Nephron (organoid): ENCODE results near the gene CDK18.

Source experiments
- H3K27ac Mint-ChIP-seq, 3 experiments: 2 replicates each; pipeline ENCODE4 v1.8.0; 2020; ENCODE audit warnings: mixed read lengths in 3 of 3, mild to moderate bottlenecking in 2 of 3, moderate library complexity in 1 of 3
- H3K27me3 Mint-ChIP-seq: 2 replicates; pipeline ENCODE4 v1.8.0; 2021; ENCODE audit warnings: low read depth, mild to moderate bottlenecking, moderate library complexity, mixed read lengths
- H3K36me3 Mint-ChIP-seq: 2 replicates; pipeline ENCODE4 v1.8.0; 2020; ENCODE audit warnings: low read depth, mixed read lengths
- H3K4me1 Mint-ChIP-seq: 2 replicates; pipeline ENCODE4 v1.8.0; 2020; ENCODE audit warnings: mixed read lengths
- H3K4me3 Mint-ChIP-seq, 3 experiments: 2 replicates each; pipeline ENCODE4 v1.8.0; 2020; ENCODE audit warnings: mild to moderate bottlenecking in 3 of 3, mixed read lengths in 3 of 3, moderate library complexity in 2 of 3
- H3K9me3 Mint-ChIP-seq: 2 replicates; pipeline ENCODE4 v1.8.0; 2020; ENCODE audit warnings: mixed read lengths
- TF ChIP-seq, protein P1 (sequence below), 3 experiments: fragments of 200-600 bp; sonication (generic); IDR thresholded peaks; one replicate each; pipeline ENCODE4 v1.5.0; 2021; ENCODE audit warnings: antibody characterized with exemption in 3 of 3; ENCODE audit not compliant: unreplicated experiment in 3 of 3

The CDK18 gene

DNA sequence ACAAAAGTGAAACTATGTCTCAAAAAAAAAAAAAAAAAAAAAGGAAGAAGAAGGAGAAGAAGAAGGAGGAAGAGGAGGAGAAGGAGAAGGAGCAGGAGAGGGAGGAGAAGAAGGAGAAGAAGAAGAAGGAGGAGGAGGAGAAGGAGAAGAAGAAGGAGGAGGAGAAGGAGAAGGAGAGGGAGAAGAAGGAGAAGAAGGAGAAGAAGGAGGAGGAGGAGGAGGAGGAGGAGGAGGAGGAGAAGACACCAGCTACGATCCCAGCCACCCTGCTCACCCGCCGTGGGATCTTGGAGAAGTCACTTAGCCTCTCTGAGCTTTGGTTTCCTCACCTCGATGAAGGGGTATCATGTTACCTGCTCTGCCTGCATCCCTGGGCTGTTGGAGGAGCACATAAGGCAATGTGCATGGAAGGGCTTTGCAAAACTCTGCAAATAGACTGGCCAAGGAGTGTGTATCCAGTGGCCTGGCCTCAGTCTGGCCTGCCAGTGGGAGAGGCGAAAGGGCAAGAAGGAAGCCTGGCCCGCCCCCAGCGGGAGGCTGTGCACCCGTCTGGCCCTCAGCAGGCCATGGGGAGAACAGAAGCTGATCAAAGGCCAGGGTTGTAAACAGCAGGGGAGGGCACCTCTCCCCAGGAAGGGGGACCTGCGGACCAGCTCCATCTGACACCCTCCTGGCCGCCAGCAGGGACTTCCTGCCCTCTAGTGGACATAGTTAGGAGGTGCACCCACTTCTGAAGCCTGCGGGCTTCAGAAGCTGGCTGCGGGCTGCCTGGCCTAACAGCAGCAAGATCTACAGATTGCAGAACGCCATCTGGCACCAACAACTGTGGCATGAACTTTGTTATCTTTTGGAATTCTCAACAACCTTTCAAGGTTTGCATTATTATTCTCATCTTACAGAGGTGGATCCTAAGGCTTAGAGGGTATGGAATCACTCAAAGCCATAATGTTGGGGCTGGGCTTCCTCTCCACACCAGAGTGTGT is 19.2 kb upstream of the CDK18 start:
- H3K27ac Mint-ChIP-seq = peak overlapping the region in 1 of 3 experiments; percentile 31
- no peak overlapping the region for H3K4me3 Mint-ChIP-seq
- no peaks in the 10 kb centered on the region for H3K9me3 Mint-ChIP-seq
- peaks cover 19% of the 10 kb centered on the region for H3K4me1 Mint-ChIP-seq
- TF ChIP-seq, protein P1, sequence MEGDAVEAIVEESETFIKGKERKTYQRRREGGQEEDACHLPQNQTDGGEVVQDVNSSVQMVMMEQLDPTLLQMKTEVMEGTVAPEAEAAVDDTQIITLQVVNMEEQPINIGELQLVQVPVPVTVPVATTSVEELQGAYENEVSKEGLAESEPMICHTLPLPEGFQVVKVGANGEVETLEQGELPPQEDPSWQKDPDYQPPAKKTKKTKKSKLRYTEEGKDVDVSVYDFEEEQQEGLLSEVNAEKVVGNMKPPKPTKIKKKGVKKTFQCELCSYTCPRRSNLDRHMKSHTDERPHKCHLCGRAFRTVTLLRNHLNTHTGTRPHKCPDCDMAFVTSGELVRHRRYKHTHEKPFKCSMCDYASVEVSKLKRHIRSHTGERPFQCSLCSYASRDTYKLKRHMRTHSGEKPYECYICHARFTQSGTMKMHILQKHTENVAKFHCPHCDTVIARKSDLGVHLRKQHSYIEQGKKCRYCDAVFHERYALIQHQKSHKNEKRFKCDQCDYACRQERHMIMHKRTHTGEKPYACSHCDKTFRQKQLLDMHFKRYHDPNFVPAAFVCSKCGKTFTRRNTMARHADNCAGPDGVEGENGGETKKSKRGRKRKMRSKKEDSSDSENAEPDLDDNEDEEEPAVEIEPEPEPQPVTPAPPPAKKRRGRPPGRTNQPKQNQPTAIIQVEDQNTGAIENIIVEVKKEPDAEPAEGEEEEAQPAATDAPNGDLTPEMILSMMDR (IDR thresholded peaks at IDR 0.05; ENCODE audit: unreplicated experiment in 3 of 3) = peak; percentile 94 to 97 (median 94)
- peaks cover 3% of the 10 kb centered on the region for H3K36me3 Mint-ChIP-seq
- peaks cover 75% of the 10 kb centered on the region for H3K27me3 Mint-ChIP-seq

DNA sequence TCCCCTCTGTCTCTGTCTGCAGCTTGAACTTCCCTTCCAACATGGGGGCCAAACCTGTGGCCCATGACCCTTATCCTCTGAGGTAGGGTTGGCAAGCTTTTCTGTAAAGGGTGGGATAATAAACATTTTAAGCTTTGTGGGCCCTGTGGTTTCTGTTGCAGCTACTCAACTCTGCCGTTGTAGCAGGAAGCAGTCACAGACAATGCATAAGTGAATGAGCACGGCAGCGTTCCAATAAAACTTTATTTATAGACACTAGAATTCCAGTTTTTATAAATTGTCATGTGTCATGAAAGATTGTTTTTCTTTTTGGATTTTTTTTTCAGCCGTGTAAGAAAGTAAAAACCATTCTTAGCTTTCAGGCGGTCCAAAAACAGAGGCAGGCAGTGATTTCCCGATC is 18.2 kb upstream of the CDK18 start:
- TF ChIP-seq, protein P1 (IDR thresholded peaks at IDR 0.05; ENCODE audit: unreplicated experiment in 3 of 3) = no peak
- H3K4me3 Mint-ChIP-seq = no peak overlapping the region
- H3K9me3 Mint-ChIP-seq = no peaks in the 10 kb centered on the region
- peaks cover 21% of the 10 kb centered on the region for H3K4me1 Mint-ChIP-seq
- peaks cover 66% of the 10 kb centered on the region for H3K27me3 Mint-ChIP-seq
- H3K36me3 Mint-ChIP-seq = peaks cover 3% of the 10 kb centered on the region
- no peak overlapping the region for H3K27ac Mint-ChIP-seq

DNA sequence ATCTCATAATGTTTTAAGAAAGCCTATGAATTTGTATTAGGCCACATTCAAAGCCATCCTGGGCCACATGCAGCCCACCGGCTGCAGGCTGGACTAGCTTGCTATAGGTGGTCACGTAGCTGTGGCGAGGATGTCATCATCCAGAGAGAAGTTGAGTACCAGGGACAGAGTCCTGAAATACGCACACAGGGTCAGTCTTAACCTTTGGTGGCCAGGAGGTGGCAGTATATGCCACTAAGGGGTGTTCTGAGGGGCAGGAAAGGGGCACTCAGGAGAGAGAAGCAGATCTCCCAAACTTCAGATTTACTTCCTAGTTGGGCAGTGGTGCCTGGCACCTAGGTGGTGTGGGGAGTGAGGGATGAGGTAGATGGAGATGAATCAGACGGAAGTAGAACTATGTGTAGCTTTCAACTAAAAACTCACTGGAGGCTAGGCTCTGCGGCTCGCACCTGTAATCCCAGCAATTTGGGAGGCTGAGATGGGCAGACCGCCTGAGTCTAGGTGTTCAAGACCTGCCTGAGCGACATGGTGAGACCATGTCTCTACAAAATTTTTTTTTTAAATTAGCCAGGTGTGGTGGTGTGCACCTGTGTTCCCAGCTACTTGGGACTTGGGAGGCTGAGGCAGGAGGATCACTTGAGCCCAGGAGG is 16.3 kb upstream of the CDK18 start:
- H3K27me3 Mint-ChIP-seq = peaks cover 47% of the 10 kb centered on the region
- H3K36me3 Mint-ChIP-seq = peaks cover 3% of the 10 kb centered on the region
- H3K9me3 Mint-ChIP-seq = no peaks in the 10 kb centered on the region
- TF ChIP-seq, protein P1 (IDR thresholded peaks at IDR 0.05; ENCODE audit: unreplicated experiment in 3 of 3) = peak; percentile 73 to 90 (median 86)
- H3K4me3 Mint-ChIP-seq = peak overlapping the region in 1 of 3 experiments; percentile 35
- peak overlapping the region in 2 of 3 experiments; percentile 2 to 50 for H3K27ac Mint-ChIP-seq
- H3K4me1 Mint-ChIP-seq = peaks cover 31% of the 10 kb centered on the region

DNA sequence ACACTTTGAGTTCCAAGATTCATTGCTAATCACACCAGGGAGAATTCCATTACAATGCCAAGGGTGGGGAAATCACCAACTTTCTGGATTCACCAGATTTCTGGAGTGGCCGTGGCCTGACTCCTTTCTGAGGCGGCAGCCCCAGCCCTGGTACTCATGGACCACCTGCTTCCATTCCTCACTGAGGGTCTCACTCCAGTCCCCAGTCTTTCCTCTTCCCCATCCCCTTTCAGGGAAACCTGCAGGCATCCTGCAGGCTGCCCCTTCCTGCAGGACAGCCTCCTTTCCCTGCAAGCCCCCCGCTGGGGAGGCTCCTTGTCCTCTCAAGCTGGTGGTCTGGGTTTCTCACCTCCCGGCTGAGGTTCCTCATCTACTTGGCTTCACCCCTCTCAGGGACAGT is 12.7 kb upstream of the CDK18 start:
- H3K27ac Mint-ChIP-seq = no peak overlapping the region
- TF ChIP-seq, protein P1 (IDR thresholded peaks at IDR 0.05; ENCODE audit: unreplicated experiment in 3 of 3) = no peak
- no peaks in the 10 kb centered on the region for H3K9me3 Mint-ChIP-seq
- H3K4me1 Mint-ChIP-seq = peaks cover 51% of the 10 kb centered on the region
- H3K4me3 Mint-ChIP-seq = no peak overlapping the region
- H3K36me3 Mint-ChIP-seq = peaks cover 3% of the 10 kb centered on the region
- peaks cover 25% of the 10 kb centered on the region for H3K27me3 Mint-ChIP-seq

DNA sequence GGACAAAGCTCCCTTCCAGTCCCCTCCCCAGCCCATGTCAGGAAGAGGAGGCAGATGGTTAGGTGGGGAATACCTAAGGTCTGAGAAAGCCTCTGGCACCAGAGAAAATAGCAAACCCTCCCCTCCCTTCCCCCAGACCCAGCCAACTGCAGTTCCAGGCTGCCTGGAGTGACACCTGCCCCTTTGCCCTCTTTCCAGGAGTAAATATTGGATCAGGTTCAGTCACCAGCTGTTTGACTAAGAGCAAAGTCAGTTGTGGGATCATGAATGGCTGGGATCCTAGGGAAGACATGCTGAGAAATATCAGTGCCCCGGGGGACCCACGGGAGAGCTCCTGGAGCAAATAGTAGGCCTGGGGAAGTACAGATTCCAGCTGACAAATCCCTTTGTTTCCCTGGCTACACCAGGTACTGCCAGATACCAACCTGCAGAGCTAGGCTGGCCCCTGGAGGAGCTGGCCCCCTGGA is 12.2 kb upstream of the CDK18 start:
- peaks cover 3% of the 10 kb centered on the region for H3K36me3 Mint-ChIP-seq
- peaks cover 51% of the 10 kb centered on the region for H3K4me1 Mint-ChIP-seq

More for the DNA sequence above, 12.2 kb upstream of the CDK18 start:
- TF ChIP-seq, protein P1 (IDR thresholded peaks at IDR 0.05; ENCODE audit: unreplicated experiment in 3 of 3) = no peak
- Mint-ChIP-seq H3K9me3 (no peaks in the 10 kb centered on the region), H3K27ac (no peak overlapping the region), H3K4me3 (no peak overlapping the region), H3K27me3 (peaks cover 25% of the 10 kb centered on the region)
